AG09319 (cell line): ENCODE results near the gene HTRA1.

Experiments used
- DNase-seq: peaks from one replicate; pipeline ENCODE4 v3.0.0-alpha.2; 2010; ENCODE audit warnings: low read depth; ENCODE audit errors: extremely low read depth
- TF ChIP-seq, protein P1 (sequence below): IDR thresholded peaks from 2 replicates; pipeline ENCODE4 v1.5.1; 2011; ENCODE audit warnings: low read depth, mild to moderate bottlenecking, inconsistent platforms, low read length, moderate library complexity

The HTRA1 gene

DNA sequence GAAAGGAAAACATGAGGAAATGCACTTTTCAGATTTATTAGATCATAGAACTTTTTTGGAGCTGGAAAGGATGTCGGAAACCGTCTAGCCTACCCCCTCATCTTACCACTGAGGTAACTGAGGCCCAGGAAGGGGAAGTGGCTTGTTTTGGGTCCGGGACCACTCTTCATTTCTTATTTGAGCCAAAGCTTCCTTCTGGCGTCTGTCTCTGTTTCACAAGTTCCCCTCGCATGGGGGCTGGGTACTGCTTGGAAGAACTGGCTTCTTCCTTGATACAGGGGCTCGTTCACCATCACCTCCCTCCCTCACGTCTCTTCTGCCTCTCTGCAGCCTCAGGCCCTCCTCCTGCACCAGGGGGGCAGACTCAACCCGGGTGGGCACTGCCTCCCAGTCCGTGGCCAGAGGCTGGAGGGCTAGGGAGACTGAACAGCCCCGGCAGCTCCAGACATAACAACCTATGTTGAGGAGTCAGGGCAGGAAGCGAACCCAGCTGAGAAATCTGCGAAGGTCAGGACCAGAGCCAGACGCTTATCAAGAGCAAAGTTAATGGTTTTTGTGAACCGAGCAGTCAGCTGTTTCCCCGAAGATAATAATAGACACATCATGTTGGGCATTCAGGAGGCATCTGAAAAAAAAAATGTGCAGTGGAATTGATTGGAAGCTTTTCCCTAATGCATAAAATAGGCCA is 12.9 kb downstream of the HTRA1 start:
- DNase-seq = no peak
- TF ChIP-seq, protein P1, sequence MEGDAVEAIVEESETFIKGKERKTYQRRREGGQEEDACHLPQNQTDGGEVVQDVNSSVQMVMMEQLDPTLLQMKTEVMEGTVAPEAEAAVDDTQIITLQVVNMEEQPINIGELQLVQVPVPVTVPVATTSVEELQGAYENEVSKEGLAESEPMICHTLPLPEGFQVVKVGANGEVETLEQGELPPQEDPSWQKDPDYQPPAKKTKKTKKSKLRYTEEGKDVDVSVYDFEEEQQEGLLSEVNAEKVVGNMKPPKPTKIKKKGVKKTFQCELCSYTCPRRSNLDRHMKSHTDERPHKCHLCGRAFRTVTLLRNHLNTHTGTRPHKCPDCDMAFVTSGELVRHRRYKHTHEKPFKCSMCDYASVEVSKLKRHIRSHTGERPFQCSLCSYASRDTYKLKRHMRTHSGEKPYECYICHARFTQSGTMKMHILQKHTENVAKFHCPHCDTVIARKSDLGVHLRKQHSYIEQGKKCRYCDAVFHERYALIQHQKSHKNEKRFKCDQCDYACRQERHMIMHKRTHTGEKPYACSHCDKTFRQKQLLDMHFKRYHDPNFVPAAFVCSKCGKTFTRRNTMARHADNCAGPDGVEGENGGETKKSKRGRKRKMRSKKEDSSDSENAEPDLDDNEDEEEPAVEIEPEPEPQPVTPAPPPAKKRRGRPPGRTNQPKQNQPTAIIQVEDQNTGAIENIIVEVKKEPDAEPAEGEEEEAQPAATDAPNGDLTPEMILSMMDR = no peak

DNA sequence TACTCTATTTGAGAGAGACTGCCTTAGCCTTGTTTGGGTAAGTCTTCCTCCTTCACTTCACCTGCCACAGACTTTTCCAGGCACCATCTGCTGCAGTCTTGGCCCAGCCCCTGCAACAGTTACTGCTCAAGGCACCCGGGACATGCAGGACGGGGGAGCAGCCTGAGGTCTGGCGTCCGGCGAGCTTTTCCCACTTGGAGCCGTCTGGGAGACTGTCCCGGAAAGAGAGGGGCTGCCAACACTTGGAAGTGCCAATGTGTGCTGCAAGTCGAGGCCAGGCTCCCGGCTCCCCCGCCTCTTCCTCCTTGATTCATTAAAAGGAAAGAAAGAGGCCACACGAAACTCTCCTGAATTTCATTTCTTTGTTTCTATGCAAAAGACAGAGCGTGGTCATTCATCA is 13.7 kb downstream of the HTRA1 start:
- TF ChIP-seq, protein P1 = no peak
- DNase-seq = no peak

DNA sequence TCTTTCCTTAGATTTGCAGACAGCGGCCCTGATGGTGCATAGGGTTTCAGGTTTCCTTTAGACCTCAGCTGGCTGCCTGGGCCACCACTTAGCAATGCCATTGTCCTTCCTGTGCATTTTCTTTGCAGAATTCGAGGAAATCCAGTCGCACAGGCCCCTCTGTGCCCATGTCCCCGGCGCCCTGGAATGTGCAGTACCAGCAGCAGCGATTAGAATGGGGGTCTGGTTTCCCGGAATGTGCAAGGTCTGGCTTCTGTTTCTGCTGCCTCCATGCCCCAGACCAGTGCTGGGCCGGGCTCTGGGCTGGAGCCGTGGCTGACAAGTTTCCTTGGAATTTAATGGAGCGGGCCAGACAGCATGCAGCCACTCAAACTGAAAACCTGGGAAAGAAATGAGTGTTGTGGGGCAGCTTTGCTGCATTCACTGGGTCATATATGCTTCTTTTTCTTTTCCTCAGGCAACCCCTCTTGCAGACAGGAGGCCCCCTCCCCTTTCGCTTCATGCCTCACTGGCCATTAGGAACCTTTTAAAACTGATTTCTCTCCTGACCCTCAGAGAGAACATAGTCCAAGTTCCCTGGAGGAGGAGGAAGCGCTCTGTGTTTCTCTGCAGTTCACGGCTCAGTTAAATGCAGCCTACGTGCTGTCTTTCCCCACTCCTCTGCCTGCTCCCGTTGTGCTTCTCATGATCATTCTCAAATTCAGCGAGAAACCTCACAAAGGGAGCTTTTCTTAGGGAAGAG is 14.4 kb downstream of the HTRA1 start:
- DNase-seq = no peak
- TF ChIP-seq, protein P1 = no peak

DNA sequence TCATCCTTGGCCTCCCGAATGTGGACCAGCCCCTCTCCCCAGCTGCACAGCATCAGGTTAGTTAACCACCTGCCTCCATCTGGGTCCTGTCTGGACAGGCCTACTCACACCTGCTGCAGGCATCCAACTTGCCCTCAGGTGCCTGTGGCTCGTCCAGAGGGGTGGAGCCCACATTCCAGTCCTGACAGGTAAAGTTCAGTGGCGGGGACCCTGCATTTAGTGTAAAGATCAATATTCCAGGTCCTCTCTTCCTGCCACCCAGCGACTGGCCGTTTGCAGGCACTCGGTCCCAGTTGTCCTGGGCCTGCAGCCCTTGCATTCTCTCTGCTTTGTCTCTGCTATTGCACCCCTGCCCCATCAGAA is 15.0 kb downstream of the HTRA1 start:
- TF ChIP-seq, protein P1 = no peak
- DNase-seq = no peak

DNA sequence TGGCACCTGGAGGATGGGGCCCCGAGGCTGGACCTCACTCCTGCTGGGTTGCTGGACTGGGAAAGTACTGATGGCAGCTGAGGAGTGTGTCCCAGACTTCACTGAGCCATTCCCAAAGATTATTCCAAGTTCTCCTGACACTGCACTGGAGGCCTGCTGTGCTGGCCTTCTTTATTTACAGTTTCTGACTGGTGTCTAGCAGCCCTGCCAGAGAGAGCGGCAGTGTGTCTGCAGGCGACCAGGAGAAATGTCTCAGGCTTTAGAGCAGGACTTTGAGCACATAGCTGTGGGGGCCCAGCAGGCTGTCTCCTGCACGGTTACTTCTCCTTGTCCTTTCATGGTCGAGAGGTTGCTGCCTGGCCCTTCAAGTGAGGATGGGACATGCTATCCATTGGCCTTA is 16.1 kb downstream of the HTRA1 start:
- no peak for DNase-seq
- TF ChIP-seq, protein P1 = no peak

DNA sequence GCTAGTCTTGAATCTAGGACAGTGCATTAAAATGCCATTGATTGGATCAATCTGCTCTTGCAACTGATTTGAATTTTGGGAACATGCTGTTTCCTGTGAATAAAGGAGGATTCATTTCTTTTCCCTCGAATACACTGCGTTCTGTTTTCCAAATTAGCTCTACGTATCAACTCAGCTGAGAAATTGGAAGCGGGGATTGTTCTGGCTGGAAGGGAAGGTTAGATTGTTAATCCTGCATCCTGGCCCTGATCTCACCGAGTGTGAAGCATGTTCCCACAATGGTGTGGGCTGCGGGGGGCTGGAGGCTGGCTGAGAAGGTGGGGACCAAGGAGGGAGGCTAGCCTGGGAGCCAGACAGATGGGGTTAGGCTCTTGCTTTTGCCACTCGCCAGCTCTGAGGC is 17.6 kb downstream of the HTRA1 start:
- TF ChIP-seq, protein P1 = no peak
- DNase-seq = no peak

DNA sequence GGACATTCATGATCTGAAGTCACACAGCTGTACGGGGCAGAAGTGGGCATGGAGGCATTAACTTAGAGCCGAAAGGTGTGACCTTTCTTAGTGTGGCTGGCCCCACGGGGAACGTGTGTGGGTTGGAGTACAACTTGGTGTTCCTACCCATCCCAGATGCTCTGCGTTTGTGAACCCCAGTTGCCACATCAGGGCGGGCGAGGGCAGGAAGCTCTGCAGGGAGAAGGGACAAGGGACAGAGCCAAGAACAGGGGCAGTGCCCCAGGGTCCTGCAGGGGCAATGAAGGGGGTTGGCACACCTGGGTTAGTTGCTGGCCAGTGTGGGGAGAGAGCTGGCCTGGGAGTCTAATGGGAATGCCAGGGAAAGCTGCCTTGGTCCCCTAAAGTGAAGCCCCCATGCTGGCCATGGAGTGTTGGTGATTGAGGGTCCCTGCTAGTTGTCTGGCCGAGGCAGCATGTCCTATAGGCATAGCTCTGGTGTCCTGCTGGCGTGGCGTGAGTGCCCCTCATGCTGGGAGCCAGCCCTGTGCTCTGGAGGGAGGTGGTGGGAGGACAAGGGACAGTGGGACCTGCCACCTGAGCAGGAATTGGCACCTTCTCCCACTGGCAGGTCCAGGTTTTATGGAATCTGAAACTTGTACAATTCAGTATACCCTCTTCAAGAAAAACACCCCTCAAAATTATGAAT is 18.9 kb downstream of the HTRA1 start:
- DNase-seq = no peak
- TF ChIP-seq, protein P1 = no peak
